Erythroblast (primary cell): ENCODE data around the gene KCNJ11.

Source experiments
- GATA1 ChIP-seq: IDR thresholded peaks from 2 replicates; pipeline ENCODE4 v1.6.1; 2011; ENCODE audit warnings: low read depth, mild to moderate bottlenecking, control low read depth, low read length, moderate library complexity
- POLR2A ChIP-seq: IDR thresholded peaks from 2 replicates; pipeline ENCODE4 v1.6.1; 2011; ENCODE audit warnings: mild to moderate bottlenecking, low read length

DNA sequence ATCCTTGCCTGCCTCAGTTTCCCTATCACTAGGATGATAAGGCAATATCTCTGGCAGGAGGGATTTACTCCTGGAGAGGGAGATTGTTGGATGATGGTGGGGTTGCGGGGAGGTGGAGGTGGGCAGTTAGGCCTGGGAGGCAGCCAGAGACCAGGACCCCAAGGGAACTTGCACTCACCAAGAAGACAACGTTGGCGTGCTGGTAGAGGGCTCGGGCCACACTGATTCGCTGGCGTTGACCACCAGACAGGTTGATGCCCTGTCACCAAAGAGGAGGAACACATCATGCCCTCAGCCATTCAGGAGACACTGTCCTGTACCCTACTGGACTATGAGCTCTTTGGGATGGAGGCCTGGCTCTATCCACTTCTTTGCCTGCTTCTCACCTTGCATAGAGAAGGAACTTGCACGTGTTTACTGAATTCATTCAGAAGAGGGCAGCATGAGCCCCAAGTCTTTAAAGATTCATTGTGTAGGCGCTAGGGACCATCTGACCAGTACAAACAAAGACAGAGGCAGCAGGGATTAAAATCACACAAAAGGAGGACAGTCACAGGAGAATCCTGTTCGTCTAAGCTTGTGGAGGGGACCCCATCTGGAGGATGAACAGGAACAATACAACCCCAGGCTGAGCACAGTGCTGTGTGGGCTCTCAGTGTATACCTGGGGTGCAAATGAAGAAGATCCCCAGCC lies 24.2 kb upstream of the KCNJ11 start:
- TF ChIP-seq POLR2A = no peak
- no peak for TF ChIP-seq GATA1
